Transverse colon (tissue), 3 donors: Measurements from ENCODE around the gene WDR83.

ENCODE experiments used
- CTCF ChIP-seq, 5 experiments: fragments of 200-600 bp in 3 of 5; fragments of 450-650 bp in 2 of 5; sonication (generic) in 3 of 5; IDR thresholded peaks; 1 replicate in 2 of 5; 2 replicates in 3 of 5; pipeline ENCODE4 v1.5.1; 2016 to 2017; ENCODE audit warnings: antibody characterized with exemption in 5 of 5, inconsistent platforms in 3 of 5, mild to moderate bottlenecking in 2 of 5, moderate library complexity in 1 of 5
- POLR2A ChIP-seq: fragments of 450-650 bp; IDR thresholded peaks from one replicate; pipeline ENCODE4 v1.6.1; 2016; ENCODE audit warnings: antibody characterized with exemption, mild to moderate bottlenecking, moderate library complexity

GRCh38 chr19:12657966-12658365 is 8.6 kb upstream of the WDR83 start:
- no peak for TF ChIP-seq CTCF (IDR thresholded peaks at IDR 0.05)
- TF ChIP-seq POLR2A: no peak
